PC-3 (cell line): ENCODE measurements around the gene STXBP5. TPM values are rescaled to one million over a fixed set of nuclear protein-coding genes. Genes with fewer than 3 reads are reported as not detected.

Experiments
- ATAC-seq: fragments of 200-7000 bp; cut with Tn5 transposase; 2 replicates; pipeline ENCODE4 v1.9.1; 2020; ENCODE audit warnings: mild to moderate bottlenecking, moderate library complexity
- BruUV-seq: library from RNA; stranded (reverse); fragments of 400-500 nt; replicated peaks from 2 replicates; lab custom pipeline; 2021; lab: Mats Ljungman, UMichigan
- CTCF ChIA-PET: fragments of 300-600 bp; sonication (Branson Sonifier 250); formaldehyde crosslinking; loops from one replicate; lab custom pipeline; 2022; ENCODE audit warnings: antibody characterized with exemption; lab: Charles Lee
- POLR2A ChIA-PET: fragments of 300-600 bp; sonication (Branson Sonifier 250); formaldehyde crosslinking; loops from one replicate; lab custom pipeline; 2022; ENCODE audit warnings: antibody characterized with exemption; ENCODE audit not compliant: unreplicated experiment; lab: Charles Lee
- DNase-seq: peaks from one replicate; pipeline ENCODE4 v3.0.0-alpha.2; 2015
- H2AFZ ChIP-seq: fragments of 300-600 bp; sonication (generic); 2 replicates; pipeline ENCODE4 v1.6.0; 2016; ENCODE audit warnings: antibody characterized with exemption, low read length
- H3F3A ChIP-seq: fragments of 300-600 bp; sonication (generic); one replicate; pipeline ENCODE4 v1.6.0; 2017; ENCODE audit warnings: antibody characterized with exemption, low read length, control low read depth, mild to moderate bottlenecking; ENCODE audit not compliant: unreplicated experiment
- H3K27ac ChIP-seq: fragments of 300-600 bp; sonication (generic); 2 replicates; pipeline ENCODE4 v1.5.1; 2016; ENCODE audit warnings: mild to moderate bottlenecking, low read length
- H3K27me3 ChIP-seq: fragments of 300-600 bp; sonication (generic); 2 replicates; pipeline ENCODE4 v1.6.1; 2016; ENCODE audit warnings: low read length, mixed read lengths
- H3K36me3 ChIP-seq: fragments of 300-600 bp; sonication (generic); 2 replicates; pipeline ENCODE4 v1.6.1; 2016; ENCODE audit warnings: low read depth, mixed run types, low read length, mixed read lengths
- H3K4me1 ChIP-seq: fragments of 300-600 bp; sonication (generic); 2 replicates; pipeline ENCODE4 v1.5.1; 2016; ENCODE audit warnings: low read length; ENCODE audit not compliant: insufficient read depth
- H3K4me2 ChIP-seq: fragments of 300-600 bp; sonication (generic); 2 replicates; pipeline ENCODE4 v1.6.0; 2016; ENCODE audit warnings: low read length
- H3K4me3 ChIP-seq: fragments of 300-600 bp; sonication (generic); 2 replicates; pipeline ENCODE4 v1.5.1; 2016; ENCODE audit warnings: mild to moderate bottlenecking, low read length, mixed read lengths
- H3K79me2 ChIP-seq: fragments of 300-600 bp; sonication (generic); 2 replicates; pipeline ENCODE4 v1.6.1; 2017; ENCODE audit warnings: low read length, mixed read lengths
- H3K9ac ChIP-seq: fragments of 300-600 bp; sonication (generic); 2 replicates; pipeline ENCODE4 v1.6.0; 2016; ENCODE audit warnings: mild to moderate bottlenecking, low read length
- H3K9me2 ChIP-seq: fragments of 300-600 bp; sonication (generic); replicated peaks from 2 replicates; pipeline ENCODE4 v1.6.1; 2016; ENCODE audit warnings: mixed run types, low read length, mixed read lengths
- H3K9me3 ChIP-seq: fragments of 300-600 bp; sonication (generic); 2 replicates; pipeline ENCODE4 v1.6.1; 2016; ENCODE audit warnings: low read length, mixed read lengths
- H4K20me1 ChIP-seq: fragments of 300-600 bp; sonication (generic); 2 replicates; pipeline ENCODE4 v1.6.1; 2016; ENCODE audit warnings: low read length, mixed read lengths
- CTCF ChIP-seq: fragments of 300-600 bp; sonication (generic); conservative IDR thresholded peaks from 2 replicates; pipeline ENCODE4 v1.5.1; 2017; ENCODE audit warnings: antibody characterized with exemption, low read depth, mild to moderate bottlenecking, low read length
- EZH2 ChIP-seq: fragments of 300-600 bp; sonication (generic); IDR thresholded peaks from one replicate; pipeline ENCODE4 v1.6.1; 2017; ENCODE audit warnings: antibody characterized with exemption, mild to moderate bottlenecking, low read length; ENCODE audit not compliant: unreplicated experiment
- EZH2phosphoT487 ChIP-seq: fragments of 300-600 bp; sonication (generic); IDR thresholded peaks from 2 replicates; pipeline ENCODE4 v1.6.1; 2018; ENCODE audit warnings: mild to moderate bottlenecking, antibody characterized with exemption, low read length, borderline replicate concordance
- intact Hi-C: fragments of 100-400 bp; cut with micrococcal nuclease; formaldehyde crosslinking; loops from 2 replicates; pipeline ENCODE4 v1.9.0; 2023
- total RNA-seq: library from RNA; depleted of rRNA; stranded (reverse); fragments of >200 nt; gene quantifications from 2 replicates; pipeline ENCODE4 v1.2.3, GENCODE V29; 2014

Gene STXBP5
- total RNA-seq, 1 experiment from 2014 or later: 12.9 TPM

DNA sequence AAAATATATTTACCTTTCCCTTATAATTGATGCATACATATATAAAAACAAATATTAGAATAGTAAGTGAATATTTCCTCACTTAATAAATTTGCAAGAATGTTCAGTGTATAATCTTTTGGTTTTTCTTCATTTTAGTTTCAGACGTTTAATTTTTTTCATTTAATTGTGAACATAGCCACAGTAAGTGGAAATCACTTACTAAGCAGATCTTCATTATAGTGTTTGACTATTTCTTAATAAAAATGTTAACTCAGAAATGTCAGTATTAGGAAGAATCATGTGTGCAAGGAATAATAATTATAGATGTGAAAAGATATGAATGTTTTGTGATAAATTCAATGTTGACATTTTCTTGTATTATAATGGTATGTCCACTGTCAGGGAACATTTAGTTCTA lies 27.4 kb downstream of the STXBP5 start:
- Histone ChIP-seq H3K36me3 (no peaks in the 10 kb centered on the region), H3K27ac (no peak overlapping the region), H3K9ac (no peak overlapping the region), H3F3A (no peaks in the 10 kb centered on the region), H3K27me3 (no peaks in the 10 kb centered on the region), H3K9me2 (no peaks in the 10 kb centered on the region), H3K4me1 (no peaks in the 10 kb centered on the region), H2AFZ (no peak overlapping the region), H4K20me1 (no peaks in the 10 kb centered on the region), H3K79me2 (peaks cover 6% of the 10 kb centered on the region; the same call in 1 of the 2 replicates), H3K9me3 (no peaks in the 10 kb centered on the region), H3K4me3 (no peak overlapping the region), H3K4me2 (no peak overlapping the region)
- TF ChIP-seq EZH2 (no peak), EZH2phosphoT487 (no peak), CTCF (no peak)
- BruUV-seq: no TSS peak
- ChIA-PET POLR2A (no interaction called here), CTCF (no interaction called here)
- intact Hi-C loops: no loop called here
- ATAC-seq: no peak
- no peak for DNase-seq

DNA sequence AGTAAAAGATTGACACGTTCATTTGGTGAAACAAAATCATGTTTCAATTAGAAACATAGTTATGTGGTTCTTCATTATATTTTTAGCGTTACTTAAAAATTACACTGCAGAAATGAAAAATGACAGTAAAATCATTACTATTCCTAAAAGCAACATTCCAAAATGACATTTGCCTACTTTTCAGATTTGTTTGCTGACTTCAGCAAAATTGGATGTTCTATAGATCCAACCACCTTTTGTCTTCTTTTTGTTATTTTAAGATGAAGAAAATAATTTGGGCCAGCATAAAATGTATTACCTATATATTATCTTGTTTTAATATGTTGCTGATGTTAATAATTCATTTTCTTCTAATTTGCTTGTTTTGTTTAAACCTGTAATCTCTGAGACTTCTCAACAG lies 30.5 kb downstream of the STXBP5 start:
- DNase-seq (no peak), ATAC-seq (no peak)
- no peak for TF ChIP-seq CTCF
- TF ChIP-seq EZH2: no peak
- no peak for TF ChIP-seq EZH2phosphoT487
- Histone ChIP-seq H3K27ac (no peak overlapping the region), H2AFZ (no peak overlapping the region), H3K4me2 (no peak overlapping the region), H3K79me2 (peaks cover 6% of the 10 kb centered on the region; the same call in 1 of the 2 replicates), H3F3A (no peaks in the 10 kb centered on the region), H3K9ac (no peak overlapping the region), H3K4me1 (no peaks in the 10 kb centered on the region), H3K27me3 (no peaks in the 10 kb centered on the region), H3K9me2 (no peaks in the 10 kb centered on the region), H3K36me3 (no peaks in the 10 kb centered on the region), H3K9me3 (no peaks in the 10 kb centered on the region), H3K4me3 (no peak overlapping the region), H4K20me1 (no peaks in the 10 kb centered on the region)
- intact Hi-C loops: no loop called here
- ChIA-PET CTCF (no interaction called here), POLR2A (no interaction called here)
- no TSS peak for BruUV-seq

DNA sequence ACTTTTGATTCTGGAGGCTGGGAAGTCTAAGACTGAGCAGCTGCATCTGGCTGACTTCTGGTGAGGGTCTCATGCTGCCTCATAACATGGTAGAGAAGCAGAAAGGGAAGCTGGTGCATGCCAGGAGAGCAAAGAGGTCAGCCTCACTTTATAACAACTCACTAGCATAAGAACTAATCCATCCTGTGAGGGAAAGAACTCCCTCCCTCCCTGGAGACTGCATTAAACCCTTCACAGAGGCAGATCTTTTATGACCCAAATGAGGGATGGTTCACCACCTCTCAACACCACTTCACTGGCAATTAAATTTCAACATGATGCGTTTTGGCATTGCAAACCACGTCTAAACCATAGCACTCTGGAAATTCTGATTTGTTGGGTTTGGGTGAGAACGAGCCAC lies 33.9 kb downstream of the STXBP5 start:
- CTCF ChIA-PET: no interaction called here
- no peak overlapping the region for H3K4me3 ChIP-seq
- H3K79me2 ChIP-seq: no peaks in the 10 kb centered on the region
- H3K9me3 ChIP-seq: no peaks in the 10 kb centered on the region
- H3F3A ChIP-seq: no peaks in the 10 kb centered on the region
- no peak overlapping the region for H2AFZ ChIP-seq
- POLR2A ChIA-PET: no interaction called here
- no peaks in the 10 kb centered on the region for H3K4me1 ChIP-seq
- no peaks in the 10 kb centered on the region for H4K20me1 ChIP-seq
- H3K9ac ChIP-seq: no peak overlapping the region
- DNase-seq (no peak), ATAC-seq (no peak)
- no peaks in the 10 kb centered on the region for H3K27me3 ChIP-seq
- TF ChIP-seq CTCF (no peak), EZH2phosphoT487 (no peak), EZH2 (no peak)
- intact Hi-C loops: no loop called here
- no TSS peak for BruUV-seq
- H3K4me2 ChIP-seq: no peak overlapping the region
- H3K27ac ChIP-seq: no peak overlapping the region
- no peaks in the 10 kb centered on the region for H3K36me3 ChIP-seq
- H3K9me2 ChIP-seq: no peaks in the 10 kb centered on the region
